Stimulated activated CD4-positive, alpha-beta T cell treated with anti-CD3 and anti-CD28 coated beads, Interleukin-15, amount 100 ng/mL, for 48 hours (primary cell): ENCODE data around the gene GSTCD.
"Not testable (repeated sequence)": the region's sequence is repeated elsewhere in the genome, so short reads cannot be mapped to it uniquely, and the experiment has no call there.

Experiments used
- DNase-seq, 2 donors: peaks; one replicate each; pipeline ENCODE4 v3.0.0-alpha.2; 2020; ENCODE audit warnings: low read depth in 2 of 2

GSTCD gene

DNA sequence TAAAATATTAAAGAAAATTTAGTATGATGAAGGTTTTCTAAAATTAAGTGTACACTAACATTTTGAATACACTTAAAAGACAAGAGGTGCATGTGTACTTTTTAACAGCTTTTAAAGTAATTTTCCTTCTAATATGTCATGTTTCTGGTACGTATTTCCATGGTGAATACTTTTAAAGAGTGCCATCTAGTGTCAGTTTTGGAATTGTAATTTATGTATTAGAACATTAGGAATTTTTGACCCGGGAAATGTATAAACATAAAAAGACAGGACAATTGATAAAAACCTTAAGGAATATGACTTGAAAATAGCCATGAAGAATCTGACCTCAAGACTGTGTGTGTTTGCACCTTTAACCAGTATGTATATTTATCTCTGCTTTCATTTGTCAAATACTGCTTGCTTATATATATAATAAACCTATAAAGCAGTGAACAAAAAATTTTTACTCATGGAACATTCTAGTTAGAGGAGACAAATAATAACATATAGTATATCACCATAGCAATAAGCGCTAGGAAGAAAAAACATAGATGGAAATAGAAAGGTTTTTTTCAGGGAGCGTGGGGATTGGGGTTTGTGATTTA is 7.2 kb downstream of the GSTCD start:
- no peak for DNase-seq

DNA sequence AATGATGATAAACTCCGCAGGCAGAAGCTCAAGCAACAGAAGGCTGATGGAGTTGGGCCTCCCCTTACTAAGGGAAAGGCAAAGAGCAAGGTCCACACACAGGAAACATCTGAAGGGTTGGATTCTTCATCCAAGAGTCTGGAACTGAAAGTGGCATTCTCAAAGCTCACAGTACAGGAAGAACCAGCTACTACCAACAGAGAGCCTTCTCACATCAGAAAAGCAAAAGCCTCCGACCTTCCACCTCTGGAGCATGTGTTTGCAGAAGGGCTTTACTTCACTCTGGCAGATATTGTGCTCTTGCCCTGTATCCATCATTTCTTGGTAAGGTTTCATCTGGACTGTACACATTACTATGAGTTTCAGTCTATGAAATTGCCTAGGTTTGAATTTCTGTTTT is 10.6 kb downstream of the GSTCD start:
- DNase-seq = no peak

DNA sequence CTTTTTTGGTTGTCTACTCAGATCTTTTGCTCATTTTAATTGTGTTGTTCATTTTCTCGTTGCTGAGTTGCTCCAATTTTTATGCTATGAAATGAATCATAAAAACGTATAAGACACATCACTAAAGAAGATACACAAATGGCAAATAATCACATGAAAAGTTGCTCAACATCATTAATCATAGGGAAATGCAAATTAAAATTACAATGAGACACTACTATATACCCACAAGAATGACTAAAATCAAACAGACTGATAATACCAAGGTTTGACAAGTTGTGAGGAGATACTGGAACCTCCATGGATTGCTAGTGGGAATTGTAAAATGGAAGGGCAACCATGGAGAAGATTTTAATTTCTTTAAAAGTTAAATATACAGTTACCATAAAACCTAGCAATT is 17.0 kb downstream of the GSTCD start:
- DNase-seq = no peak

DNA sequence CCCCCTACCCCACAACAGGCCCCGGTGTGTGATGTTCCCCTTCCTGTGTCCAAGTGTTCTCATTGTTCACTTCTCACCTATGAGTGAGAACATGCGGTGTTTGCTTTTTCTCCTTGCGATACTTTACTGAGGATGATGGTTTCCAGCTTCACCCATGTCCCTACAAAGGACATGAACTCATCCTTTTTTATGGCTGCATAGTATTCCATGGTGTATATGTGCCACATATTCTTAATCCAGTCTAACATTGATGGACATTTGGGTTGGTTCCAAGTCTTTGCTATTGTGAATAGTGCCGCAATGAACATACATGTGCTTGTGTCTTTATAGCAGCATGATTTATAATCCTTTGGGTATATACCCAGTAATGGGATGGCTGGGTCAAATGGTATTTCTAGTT is 21.3 kb downstream of the GSTCD start:
- not testable (repeated sequence) for DNase-seq

DNA sequence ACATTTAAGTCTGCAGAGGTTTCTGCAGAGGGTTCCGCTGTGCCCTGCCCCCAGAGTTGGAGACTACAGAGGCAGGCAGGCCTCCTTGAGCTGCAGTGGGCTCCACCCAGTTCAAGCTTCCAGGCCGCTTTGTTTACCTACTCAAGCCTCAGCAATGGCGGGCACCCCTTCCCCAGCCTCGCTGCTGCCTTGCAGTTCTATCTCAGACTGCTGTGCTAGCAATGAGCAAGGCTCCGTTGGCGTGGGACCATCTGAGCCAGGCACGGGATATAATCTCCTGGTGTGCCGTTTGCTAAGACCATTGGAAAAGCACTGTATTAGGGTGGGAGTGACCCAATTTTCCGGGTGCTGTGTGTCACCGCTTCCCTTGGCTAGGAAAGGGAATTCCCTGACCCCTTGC is 26.6 kb downstream of the GSTCD start:
- not testable (repeated sequence) for DNase-seq

DNA sequence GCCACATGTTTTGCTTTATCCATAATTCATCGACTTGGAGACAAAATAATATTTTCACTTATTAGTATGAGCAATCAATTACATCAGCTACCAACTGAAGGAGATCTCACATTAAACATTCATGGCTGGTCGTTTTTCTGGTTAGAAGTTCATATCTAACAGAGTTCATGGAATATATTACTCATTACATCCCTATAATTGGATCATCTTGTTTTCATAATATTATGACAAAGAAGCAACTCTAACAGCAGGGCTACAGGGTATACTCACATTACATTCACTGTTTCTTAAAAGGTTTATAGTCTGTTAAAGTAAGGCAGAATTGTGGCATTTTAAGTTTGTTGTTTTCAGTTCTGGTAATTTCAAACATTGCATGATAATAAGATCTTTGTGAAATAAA is 33.0 kb downstream of the GSTCD start:
- DNase-seq = no peak

DNA sequence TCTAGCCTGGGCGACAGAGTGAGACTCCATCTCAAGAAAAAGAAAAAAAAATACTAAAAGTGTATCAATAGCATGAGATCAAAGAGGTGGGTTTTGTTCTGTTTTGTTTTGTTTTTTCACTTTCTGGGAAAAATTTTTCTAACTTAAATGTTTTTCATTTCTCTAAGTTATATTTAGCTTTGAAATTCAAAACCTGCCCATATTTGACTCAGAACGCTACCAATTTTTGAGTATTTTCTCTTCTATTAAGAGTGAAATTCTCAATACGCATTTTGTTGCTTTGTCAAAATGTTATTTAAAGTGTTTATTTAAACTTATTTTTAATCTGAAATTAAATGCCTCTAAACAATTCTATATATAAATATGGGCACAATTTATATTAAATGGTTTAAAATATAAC is 39.6 kb downstream of the GSTCD start:
- no peak for DNase-seq

DNA sequence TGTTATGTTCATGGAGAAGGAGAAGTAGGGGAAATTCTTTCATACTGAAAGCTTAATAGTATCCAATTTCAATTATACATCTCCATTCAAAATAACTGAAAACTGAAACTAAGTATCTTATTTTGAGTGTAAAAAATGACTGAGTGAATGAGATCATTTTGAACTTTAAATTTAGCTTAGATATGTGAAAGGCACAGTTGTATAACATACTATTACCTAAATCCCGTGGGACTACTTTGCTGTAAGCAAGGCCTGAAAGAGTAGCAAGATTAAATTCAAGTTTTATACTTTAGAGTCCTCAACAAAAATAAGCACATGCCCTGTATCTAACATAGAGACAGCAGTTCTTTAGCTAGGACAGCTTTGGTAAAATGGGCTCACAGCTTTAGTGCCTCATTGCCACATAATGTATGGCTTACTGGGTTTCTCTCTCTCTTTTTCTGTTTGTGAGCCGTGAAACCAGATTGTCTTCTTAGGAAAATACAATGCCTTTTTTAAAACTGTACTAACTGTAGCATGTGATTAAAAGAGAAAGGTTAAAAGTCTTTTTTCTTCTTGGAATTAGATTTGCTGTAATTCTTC is 43.2 kb downstream of the GSTCD start:
- no peak for DNase-seq

DNA sequence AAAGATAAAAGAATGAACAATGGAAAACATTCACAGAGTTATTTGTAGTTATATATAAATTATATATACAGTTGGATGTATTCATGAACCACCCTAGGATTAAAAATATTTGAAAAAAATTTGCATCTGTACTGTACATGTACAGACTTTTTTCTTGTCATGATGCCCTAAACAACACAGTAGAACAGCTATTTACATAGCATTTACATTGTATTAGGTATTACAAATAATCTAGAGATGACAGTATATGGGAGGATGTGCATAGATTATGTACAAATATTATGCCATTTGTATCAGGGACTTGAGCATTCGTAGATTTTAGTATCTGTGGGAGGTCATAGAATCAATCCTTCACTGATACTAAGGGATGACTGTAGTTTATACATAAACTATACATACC is 44.8 kb downstream of the GSTCD start:
- no peak for DNase-seq

DNA sequence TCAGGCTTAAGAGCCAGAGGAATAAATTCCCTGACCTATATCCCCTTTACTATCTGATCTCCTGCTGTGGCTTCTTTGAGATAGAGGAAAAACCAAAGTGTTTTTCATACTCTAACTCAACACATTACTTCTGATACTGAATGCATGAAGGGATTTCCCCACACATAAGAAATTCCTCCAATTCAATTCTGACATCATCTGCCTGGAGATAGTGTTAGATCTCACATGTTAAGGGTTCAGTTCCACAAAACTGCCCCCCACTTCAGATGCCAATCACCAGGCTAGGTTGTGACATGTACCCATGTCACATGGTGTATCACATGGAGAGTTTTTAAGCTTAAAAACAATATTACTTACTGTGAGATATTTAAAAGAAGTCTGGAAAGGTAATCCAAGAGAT is 46.8 kb downstream of the GSTCD start:
- no peak for DNase-seq

DNA sequence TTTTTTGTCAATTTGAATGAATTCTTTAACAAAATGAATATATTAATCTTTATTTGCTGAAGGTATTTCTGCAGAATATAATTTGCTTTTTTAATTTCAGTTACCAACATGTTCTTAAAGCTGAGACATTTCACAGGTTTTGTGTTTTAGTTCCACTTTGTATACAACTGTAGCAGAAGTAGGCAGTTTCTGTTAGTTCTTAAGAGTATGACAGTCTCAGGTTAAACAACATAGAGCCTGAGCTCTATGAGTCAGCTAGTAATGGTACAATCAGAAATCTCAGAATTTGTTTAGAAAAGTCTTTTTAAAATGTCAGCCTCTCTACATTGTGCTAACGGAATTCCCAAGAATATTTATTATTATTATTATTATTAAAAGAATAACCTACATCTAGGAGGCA is 50.4 kb downstream of the GSTCD start:
- DNase-seq = no peak

DNA sequence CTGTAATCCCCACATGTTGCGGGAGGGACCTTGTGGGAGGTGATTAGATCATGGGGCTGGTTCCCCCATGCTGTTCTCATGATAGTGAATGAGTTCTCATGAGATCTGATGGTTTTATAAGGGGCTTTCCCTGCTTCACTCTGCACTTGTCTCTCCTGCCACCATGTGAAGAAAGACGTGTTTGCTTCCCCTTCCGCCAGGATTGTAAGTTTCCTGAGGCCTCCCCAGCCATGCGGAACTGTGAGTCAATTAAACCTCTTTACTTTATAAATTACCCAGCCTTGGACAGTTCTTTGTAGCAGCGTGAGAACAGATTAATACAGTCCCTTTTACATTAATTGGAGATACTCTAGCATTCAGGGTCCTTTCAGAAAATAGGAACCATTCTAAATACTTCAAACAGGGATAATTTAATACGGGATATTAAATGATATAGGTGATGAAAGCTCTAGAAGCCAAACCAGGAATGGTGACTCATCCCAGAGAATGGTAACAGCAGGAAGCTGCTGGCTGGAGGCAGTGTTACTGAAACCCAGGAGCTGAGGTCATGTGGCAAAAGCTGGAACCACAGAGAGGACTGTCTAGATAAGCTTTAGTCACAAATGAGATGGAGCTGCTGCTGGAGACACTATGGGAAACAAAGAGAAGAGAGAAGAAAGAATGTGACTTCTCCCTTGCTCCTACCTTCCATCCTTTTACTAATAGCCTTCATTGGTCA is 57.3 kb downstream of the GSTCD start:
- DNase-seq = no peak

DNA sequence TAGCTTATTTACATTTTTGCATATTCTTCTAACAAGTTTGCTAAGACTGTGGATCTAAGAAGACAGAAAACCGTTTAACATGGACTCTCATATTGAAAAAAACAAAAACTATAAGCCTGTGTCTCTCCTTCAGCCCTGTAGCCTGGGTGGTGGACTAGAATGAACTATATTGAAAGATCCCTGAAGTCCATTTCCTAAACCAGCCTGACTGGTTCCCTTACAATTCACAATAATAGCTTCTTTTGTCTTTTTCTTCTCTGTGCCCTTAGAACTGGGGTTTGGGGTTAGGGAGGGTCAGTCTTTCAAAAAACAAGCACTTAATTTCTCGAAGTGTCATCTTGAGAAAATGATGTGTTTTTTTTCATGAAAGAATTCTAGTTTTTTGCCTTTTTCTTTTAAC is 59.0 kb downstream of the GSTCD start:
- DNase-seq = no peak

DNA sequence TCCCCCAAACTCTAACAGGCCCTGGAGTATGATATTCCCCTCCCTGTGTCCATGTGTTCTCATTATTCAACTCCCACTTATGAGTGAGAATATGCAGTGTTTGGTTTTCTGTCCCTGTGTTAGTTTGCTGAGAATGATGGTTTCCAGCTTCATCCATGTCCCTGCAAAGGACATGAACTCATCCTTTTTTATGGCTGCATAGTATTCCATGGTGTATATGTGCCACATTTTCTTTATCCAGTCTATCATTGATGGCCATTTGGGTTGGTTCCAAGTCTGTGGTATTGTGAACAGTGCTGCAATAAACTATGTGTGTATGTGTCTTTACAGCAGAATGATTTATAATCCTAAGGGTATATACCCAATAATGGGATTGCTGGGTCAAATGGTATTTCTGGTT is 61.9 kb downstream of the GSTCD start:
- DNase-seq = not testable (repeated sequence)

DNA sequence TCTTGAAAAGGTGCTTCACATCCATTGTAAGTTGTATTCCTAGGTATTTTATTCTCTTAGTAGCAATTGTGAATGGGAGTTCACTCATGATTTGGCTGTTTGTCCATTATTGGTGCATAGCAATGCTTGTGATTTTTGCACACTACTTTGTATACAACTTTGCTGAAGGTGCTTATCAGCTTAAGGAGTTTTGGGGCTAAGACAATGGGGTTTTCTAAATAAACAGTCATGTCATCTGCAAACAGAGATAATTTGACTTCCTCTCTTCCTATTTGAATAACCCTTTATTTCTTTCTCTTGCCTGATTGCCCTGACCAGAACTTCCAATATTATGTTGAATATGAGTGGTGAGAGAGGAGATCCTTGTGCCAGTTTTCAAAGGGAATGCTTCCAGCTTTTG is 63.5 kb downstream of the GSTCD start:
- not testable (repeated sequence) for DNase-seq

DNA sequence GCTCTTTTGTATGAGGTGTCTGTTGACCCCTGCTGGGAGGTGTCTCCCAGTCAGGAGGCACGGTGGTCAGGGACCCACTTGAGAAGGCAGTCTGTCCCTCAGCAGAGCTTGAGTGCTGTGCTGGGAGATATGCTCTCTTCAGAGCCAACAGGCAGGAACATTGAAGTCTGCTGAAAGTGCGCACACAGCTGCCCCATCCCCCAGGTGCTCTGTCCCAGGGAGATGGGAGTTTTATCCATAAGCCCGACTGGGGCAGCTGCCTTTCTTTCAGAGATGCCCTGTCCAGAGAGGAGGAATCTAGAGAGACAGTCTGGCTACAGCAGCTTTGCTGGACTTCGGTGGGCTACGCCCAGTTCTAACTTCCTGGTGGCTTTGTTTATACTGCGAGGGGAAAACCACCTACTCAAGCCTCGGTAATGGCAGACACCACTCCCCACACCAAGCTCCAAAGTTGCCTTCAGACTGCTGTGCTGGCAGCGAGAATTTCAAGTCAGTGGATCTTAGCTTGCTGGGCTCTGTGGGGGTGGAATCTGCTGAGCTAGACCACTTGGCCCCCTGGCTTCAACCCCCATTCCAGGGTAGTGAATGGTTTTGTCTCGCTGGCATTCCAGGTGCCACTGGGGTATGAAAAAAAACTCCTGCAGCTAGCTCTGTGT is 67.3 kb downstream of the GSTCD start:
- DNase-seq = not testable (repeated sequence)

DNA sequence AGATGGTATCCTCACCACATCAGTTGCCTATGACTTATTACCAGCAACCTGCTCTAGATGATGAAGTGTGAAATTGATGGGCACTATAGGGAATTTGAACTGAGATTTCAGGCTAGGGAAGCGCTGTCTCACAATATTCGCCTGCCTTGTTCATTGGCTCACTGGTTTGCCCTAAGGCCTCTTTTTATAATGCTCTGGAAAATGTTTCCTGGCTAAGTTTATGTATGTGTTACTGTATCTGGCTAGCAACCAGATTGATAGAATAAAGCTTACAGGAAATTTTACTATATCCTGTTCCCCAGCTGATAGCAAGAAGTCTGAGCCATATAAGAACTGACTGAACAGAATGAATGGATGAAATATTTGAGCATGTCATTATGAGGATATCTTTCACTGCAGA is 71.6 kb downstream of the GSTCD start:
- no peak for DNase-seq

DNA sequence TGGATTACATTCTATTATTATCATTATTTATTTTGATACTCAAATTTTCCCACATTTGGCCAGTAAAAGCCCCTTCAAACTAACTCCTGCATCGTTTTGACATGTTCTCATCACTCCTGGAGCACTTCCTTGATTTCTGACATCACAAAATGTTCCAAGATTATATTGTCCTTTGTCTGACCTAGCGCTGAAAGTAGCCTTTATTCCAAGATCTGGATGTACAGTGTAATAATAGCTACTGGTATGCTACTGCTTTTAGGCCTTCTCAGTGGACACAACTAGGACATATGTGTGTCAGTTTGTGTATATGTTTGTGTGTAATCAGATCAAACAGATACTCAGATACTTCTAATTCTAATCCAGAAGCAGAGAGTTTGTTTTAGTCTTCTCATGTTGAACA is 76.2 kb downstream of the GSTCD start:
- DNase-seq = no peak

DNA sequence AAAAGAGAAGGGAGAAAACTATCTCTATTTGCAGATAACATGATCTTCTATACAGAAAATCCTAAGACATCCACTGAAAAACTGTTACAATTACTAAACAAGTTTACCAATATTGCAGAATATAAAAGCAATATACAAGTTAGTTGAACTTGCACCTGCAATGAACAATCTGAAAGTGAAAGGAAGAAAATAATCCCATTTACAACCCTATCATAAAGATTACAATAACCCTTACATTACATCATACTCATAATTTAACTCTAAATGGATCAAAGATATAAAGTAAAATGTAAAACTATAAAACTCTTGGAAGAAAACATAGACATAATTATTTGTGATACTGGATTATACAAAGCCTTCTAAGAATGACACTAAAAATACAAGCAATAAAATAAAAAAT is 77.2 kb downstream of the GSTCD start:
- no peak for DNase-seq

DNA sequence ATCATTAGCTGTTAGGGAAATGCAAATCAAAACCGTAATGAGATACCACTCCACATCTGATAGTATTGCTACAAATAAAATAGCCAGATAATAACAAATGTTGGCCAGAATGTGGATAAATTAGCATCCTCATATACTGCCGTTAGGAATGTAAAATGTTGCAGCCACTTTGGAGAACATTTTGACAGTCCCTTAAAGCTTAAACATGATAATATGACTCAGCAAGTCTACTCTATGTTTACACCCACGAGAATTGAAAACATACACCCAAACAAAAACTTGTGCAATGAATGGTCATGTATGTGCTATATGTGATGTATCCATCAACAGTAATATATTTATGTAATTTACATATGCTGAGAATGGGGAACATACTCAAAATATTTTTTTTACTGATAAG is 78.2 kb downstream of the GSTCD start:
- no peak for DNase-seq

DNA sequence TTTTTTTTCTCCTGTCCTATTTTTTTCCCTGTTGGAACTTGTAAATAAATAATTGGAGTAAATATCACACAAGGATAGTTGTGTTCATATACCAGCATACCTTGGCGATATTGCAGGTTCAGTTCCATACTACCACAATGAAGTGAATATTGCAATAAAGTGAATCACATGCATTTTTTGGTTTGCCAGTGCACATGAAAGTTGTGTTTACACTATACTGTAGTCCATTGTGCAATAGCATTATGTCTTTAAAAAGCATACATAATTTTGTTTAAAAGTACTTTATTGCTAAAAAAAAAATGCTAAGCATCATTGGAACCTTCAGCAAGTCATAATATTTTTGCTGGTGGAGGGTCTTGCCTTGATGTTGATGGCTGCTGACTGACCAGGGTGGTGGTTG is 88.6 kb downstream of the GSTCD start:
- DNase-seq = no peak

DNA sequence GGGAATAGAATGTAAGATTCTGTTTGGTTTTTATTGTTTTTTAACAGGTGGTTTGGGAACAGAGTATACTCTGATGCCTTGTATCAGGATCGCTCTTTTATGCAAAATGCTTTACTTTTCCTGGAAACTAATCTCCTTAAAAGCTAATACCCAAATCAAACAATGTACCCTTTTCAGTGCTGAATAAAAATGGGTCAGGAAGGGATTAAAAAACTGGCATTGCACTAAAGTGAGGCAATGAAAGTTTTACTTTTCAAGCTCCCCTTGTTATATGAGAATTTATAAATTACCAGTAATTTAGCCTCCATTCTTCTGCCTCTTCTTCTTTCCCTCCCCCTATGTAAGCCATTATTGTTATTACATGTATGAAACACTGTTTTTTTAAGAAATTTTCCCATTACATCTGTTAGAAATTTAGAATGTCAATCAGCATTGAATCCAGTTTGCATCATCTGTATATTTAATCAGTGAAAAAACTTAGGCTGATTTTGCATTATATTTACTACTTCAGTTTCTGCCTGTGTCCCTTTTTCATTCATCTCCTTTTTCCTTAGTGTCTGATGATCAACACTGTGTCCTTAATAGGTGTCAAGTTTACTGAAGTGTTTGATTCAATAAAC is 97.0 kb downstream of the GSTCD start:
- no peak for DNase-seq

DNA sequence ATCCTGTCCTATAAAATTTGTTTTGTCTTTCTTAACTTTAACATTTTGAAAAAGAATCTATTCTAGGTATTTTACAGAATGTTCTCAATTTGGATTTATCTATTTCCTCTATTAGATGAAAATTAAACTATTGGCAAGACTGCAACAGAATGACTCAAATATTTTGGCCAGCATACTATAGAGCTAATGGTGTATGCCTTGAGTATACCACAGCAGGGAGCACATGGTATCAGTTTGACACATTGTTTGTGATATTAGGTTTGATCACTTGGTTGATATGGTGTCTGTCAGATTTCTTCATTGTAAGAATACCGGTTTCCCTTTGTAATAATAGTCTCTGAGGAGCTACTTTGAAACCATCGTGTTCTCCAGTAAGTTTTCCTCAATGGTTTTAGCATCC is 98.9 kb downstream of the GSTCD start:
- no peak for DNase-seq
